Medulla oblongata (tissue), 1 donor: ENCODE results near the gene BMPER.

ENCODE experiments used
- DNase-seq: peaks from one replicate; pipeline ENCODE4 v3.0.0-alpha.2; 2015; ENCODE audit errors: extremely low spot score

Gene BMPER

GRCh38 chr7:33905389-33906032 is at the start of gene BMPER:
Gene BMPER (plus strand): TSS chr7:33905539. CDS start chr7:33905614, 75 bp downstream.
- DNase-seq, result no peak

DNA sequence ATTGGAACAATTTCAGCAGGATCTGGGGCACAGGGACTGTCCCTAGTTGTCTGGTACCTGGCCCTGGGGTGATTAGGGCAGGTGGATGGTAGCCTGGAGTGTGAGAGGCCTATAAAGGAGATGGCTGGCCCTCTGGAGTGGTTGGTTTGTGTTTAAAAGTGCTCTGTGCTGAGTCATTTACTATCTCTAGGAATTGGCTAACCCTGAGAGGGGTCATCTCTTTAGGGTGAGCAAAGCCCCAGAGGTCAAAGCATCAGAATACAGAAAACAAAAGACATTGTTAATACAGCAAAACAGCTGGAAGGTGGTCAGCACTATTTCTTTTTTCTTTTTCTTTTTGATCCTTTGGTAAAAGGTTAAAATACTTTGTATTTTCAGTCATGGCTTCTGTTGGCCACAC is 43.4 kb upstream of the BMPER start:
- no peak for DNase-seq

DNA sequence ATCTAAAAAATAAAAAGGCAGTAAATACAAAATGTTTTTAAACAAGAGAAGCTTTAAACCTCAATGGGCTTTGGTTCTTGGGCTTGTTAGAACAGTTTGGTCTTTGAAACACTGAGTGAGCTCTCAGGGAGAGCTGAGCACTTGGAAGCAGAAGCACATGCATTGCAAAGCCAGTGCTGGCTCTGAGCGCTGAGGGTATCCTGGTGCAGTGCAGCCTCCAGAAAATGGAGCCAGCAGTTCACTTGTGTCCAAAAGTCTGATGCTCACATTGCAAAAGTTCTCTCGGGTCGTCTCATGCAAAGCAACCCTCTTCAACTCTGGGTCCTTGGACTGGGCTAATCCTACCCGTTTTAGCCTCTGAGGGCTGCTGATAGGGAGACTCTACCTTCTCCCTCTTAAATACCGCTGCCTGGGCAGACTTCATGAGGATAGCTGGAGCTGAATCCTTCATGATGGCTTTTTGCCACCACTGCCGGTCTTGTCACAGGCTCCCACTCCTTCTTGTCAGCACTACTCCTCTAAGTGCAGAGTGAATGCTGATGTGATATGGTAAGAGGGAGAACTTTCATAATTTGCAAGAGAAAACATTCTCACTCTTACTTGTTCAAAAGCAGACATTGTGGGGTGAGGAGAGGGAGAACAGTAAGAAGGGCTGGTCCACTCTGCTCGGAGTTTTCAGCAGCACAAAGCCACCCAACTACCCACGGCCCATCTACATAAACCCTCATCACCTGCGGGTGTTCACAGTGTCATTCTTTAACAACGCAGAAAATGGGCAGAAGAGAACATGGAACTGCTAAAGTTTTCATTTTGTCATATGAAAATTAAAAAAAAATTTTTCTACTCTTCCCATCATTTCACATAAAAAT is 42.2 kb upstream of the BMPER start:
- DNase-seq, result peak; percentile 53

- DNase-seq, result no peak
Measured at GRCh38 chr7:33868166-33868565, 37.2 kb upstream of the BMPER start.

- DNase-seq, result no peak
Measured at GRCh38 chr7:33869176-33869575, 36.2 kb upstream of the BMPER start.

GRCh38 chr7:33870120-33870519 is 35.2 kb upstream of the BMPER start:
- DNase-seq, result no peak

DNA sequence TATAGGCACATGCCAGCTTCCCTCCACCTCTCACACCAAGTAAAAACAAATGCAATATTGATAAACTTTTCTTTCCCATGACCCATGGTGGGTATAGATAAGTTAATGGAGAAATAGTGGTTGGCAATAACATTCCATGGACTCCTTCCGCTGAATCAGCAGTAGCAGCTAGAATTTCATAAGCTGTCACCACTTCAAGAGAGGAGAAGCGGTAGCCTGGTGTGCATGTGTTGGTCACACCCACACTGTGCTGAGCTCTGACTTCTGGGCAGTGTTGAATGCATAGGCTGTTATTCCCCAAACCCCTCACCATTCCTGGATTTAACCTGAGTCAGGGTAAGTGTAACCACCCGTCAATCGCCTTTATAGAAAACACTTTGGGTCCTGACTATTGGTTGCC is 32.5 kb upstream of the BMPER start:
- DNase-seq, result no peak

GRCh38 chr7:33873518-33873917 is 31.8 kb upstream of the BMPER start:
- DNase-seq, result no peak

DNA sequence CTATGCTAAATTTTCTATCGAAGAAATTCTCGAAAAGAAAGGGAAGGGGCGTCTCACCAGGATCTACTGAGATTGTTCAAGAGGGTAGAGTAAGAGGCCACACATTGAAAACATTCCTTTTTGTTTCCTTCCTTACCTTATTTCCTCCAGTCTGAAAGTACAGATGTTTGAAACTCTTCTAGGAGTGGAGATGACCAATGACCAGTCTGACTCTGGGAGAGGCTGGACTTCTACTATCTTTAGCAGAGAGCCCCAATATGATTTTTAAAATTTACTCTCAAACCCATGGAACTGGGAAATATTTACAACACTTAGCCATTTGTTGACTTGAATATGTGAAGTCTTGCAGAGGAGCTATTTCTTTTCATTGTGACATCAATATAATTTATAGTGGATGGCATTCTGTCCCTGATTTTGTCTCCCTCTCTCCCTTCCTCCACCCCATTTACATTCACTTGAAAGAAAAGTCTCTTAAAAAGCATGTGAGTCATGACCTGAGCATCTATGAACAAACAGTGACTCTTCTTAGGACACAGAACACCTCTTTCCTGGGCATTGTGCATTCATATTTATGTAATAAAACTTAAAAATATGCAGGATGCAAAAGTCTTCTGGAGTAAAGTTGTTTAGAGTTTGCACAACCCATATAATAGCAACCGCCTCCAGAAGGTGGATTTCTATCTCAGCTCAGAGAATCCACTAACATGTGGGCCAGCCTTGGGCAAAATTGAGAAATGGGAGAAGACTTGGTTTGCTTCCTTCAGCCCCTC is 31.2 kb upstream of the BMPER start:
- DNase-seq, result no peak

DNA sequence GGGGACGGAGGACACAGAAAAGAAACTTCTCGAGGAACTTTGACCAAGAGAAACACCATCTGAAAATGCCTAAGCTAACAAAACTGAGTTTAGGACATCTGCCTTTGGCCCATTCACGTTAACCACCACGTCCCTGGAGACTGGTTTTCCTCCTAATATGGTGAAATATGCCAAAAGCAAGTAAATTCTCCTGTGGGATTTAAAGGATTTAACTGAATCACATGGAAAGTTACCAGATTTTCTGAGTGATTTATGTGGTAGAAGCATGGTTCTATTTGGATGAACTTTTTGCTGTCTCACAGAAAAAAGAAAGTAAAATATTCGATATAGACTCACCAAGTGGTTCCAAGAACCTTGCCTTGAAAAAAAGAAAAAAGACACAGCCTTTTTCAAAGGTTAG is 30.4 kb upstream of the BMPER start:
- DNase-seq, result no peak

DNA sequence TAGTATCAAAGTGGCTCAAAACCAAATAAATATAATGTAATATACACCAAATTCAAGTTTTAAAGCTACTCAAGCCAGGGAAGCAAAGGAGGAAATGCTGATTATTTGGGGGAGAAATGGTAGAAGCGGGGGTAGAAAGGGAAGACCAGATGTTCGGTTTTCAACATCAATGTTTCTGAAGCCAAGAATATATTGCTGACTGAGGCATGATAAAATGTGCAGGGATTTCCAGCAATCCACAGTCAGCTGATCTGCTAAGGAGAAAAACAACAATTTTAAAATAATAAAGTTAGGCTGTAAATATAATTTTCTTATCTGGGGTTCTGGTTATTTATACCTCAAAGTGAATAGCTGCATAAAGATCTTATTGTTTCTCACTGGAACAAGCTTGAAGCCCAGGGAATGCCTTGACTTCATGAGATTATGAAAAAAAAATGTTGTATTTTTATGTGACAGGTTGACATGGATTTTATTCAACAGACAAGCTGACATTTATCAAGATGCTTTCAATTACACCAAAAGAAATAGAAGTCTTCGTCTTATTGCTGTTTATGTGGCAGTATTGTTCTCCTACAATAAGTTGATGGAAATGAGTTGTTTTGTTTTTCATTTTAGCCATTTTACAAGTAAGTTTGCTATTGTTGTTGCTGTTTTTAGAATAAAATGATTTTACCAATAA is 28.6 kb upstream of the BMPER start:
- DNase-seq, result no peak

DNA sequence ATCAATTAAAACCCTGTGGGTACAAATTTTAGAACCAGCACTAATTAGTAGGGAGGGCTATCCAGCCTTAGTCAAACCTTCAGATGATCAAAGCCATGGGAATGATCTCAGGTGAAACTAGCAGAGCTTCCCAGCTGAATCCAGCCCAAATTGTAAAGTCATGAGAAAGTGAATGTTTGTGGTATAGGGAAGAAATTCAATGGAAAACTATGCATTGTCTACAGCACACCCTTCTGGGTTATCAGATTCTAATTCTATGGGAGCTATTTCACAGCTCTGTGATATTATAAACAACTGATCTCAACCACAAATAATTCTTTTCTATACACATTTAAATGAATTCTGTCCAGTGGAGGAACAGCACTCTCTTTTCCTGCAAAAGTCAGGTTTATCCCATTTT is 24.6 kb upstream of the BMPER start:
- no peak for DNase-seq

GRCh38 chr7:33881316-33881715 is 24.0 kb upstream of the BMPER start:
- DNase-seq, result no peak

GRCh38 chr7:33882040-33882837 is 23.1 kb upstream of the BMPER start:
- no peak for DNase-seq

GRCh38 chr7:33882950-33883670 is 22.2 kb upstream of the BMPER start:
- no peak for DNase-seq

- no peak for DNase-seq
Measured at GRCh38 chr7:33883671-33883965, 21.7 kb upstream of the BMPER start.

- DNase-seq, result no peak
Measured at GRCh38 chr7:33885290-33886148, 19.8 kb upstream of the BMPER start.

GRCh38 chr7:33886149-33886623 is 19.2 kb upstream of the BMPER start:
- no peak for DNase-seq

- no peak for DNase-seq
Measured at GRCh38 chr7:33887266-33887975, 17.9 kb upstream of the BMPER start.
